Measurements from ENCODE around the gene OR9G4.

- no peak for TF ChIP-seq CTCF (IDR thresholded peaks at IDR 0.05 in 4 of 5, conservative IDR thresholded peaks at IDR 0.05 in 1 of 5)
- TF ChIP-seq POLR2A (IDR thresholded peaks at IDR 0.05): no peak
Observed at GRCh38 chr11:56698795-56699194, 49.7 kb downstream of the OR9G4 start, which contains the start of gene OR9G1.
